Stomach (tissue), 9 donors: ENCODE measurements around the gene SF3B2. TPM values are rescaled to one million over a fixed set of nuclear protein-coding genes. Genes with fewer than 3 reads are reported as not detected.

Source experiments
- DNase-seq, 2 donors: peaks; one replicate each; pipeline versions ENCODE4 v3.0.0 to v3.0.0-alpha.2; 2013 to 2019
- H3K27ac ChIP-seq, 5 donors: fragments of 200-600 bp in 4 of 5; sonication (generic) in 4 of 5; one replicate each; pipeline ENCODE4 v1.5.1; 2013 to 2019; ENCODE audit warnings: mild to moderate bottlenecking in 1 of 5, moderate library complexity in 1 of 5
- H3K27me3 ChIP-seq, 3 donors: fragments of 200-600 bp; sonication (generic); one replicate each; pipeline ENCODE4 v1.5.1; 2017 to 2019; ENCODE audit warnings: mixed run types in 1 of 3
- H3K36me3 ChIP-seq, 4 donors: fragments of 200-600 bp; sonication (generic); 1 replicate in 3 of 4; 2 replicates in 1 of 4; pipeline ENCODE4 v1.5.1; 2016 to 2019
- H3K4me1 ChIP-seq, 4 donors: fragments of 200-600 bp; sonication (generic); one replicate each; pipeline ENCODE4 v1.5.1; 2016 to 2019
- H3K4me3 ChIP-seq, 4 donors: fragments of 200-600 bp; sonication (generic) in 3 of 4; one replicate each; pipeline ENCODE4 v1.5.1; 2016 to 2019; ENCODE audit warnings: mild to moderate bottlenecking in 1 of 4
- H3K9me3 ChIP-seq, 4 donors: fragments of 200-600 bp; sonication (generic); one replicate each; pipeline ENCODE4 v1.5.1; 2016 to 2019
- EP300 ChIP-seq: sonication (generic); formaldehyde crosslinking; IDR thresholded peaks from one replicate; pipeline ENCODE4 v1.6.1; 2017; ENCODE audit warnings: antibody characterized with exemption
- POLR2A ChIP-seq, 4 donors: fragments of 450-650 bp; IDR thresholded peaks; one replicate each; pipeline ENCODE4 v1.6.1; 2016; ENCODE audit warnings: antibody characterized with exemption in 4 of 4, control low read depth in 2 of 4, mild to moderate bottlenecking in 1 of 4, moderate library complexity in 1 of 4
- POLR2AphosphoS5 ChIP-seq, 3 donors: sonication (generic); formaldehyde crosslinking; IDR thresholded peaks; one replicate each; pipeline ENCODE4 v1.6.1; 2016; ENCODE audit warnings: antibody characterized with exemption in 3 of 3
- WGBS, 5 donors: extraction: QIAGEN DNeasy Blood & Tissue Kit in 3 of 5; methylation state at CpG; one replicate each; pipeline versions ENCODE4 v1.1.5 to v1.1.7; 2013 to 2018; 5-methylcytosine and 5-hydroxymethylcytosine counted together
- intact Hi-C: fragments of 100-400 bp; cut with DNase I; formaldehyde crosslinking; loops from one replicate; pipeline ENCODE4 v1.15.1; 2023; ENCODE audit warnings: low total_unique reads
- polyA plus RNA-seq, 3 donors: library from polyadenylated mRNA; stranded (reverse); fragments of 200-250 nt; gene quantifications; one replicate each; pipeline ENCODE4 v1.2.3, GENCODE V29; 2013
- total RNA-seq, 5 donors: library from RNA; depleted of rRNA; stranded (reverse); fragments of >200 nt; gene quantifications; one replicate each; pipeline versions ENCODE4 v1.1.0 to v1.2.3, GENCODE V29; 2014 to 2016
- TF ChIP-seq, protein P1 (sequence below), 7 experiments: fragments of 450-650 bp in 4 of 7; fragments of 200-600 bp in 3 of 7; sonication (generic) in 3 of 7; IDR thresholded peaks; one replicate each; pipeline ENCODE4 v1.5.1; 2016 to 2019; ENCODE audit warnings: antibody characterized with exemption in 7 of 7, control low read depth in 2 of 7, mild to moderate bottlenecking in 1 of 7
- donor health status: healthy with polysubstance abuse.
- donor health status: Bipolar disorder and iron deficiency.
- donor health status: healthy.

SF3B2 gene
- total and polyA plus RNA-seq, 8 donors = 52.7 to 366 (median 108) TPM

DNA sequence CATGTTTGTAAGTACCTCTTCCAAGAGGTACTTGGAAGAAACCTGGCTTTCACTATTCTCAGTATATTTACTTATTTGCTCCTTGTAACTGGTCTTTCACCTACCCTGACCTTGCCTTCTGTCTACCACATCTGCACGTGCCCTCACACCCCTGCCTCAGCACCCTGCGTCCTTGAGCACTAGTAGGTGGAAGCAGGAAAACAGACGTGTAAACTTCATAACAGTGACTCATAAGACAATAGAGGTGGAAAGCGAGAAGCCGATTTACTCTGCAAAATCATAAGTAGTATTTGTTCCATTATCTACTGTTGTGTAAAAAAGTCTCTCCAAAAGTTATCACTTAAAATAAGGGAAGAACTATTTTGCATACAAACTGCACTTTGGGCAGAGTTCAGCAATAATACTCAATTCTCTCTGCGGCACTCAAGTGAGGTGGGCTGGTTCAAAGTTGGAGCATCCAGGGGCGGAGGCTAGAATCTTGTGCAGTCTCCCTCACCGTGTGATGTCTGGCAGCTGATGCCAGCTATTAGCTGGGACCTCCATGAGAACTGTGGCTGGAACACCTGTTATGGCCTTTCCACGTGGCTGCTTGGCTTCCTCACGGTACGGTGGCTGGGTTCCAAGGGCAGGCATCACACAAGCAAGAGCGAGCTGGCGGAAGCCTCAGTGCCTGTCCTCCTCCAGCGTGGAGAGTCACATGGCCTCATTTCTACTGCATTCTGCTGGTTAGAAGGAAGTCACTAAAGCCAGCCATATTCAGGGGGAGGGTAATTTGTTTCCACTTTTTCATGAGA, 48.3 kb downstream of the SF3B2 start:
- H3K27ac ChIP-seq = peak overlapping the region in 4 of 5 donors; percentile 27 to 59 (median 32)
- H3K36me3 ChIP-seq = no peaks in the 10 kb centered on the region
- peaks cover 0 to 37% (median 11%) of the 10 kb centered on the region in 4 donors for H3K4me1 ChIP-seq
- no peak for TF ChIP-seq POLR2A (IDR thresholded peaks at IDR 0.05)
- peak in 1 of 3 donors; percentile 45 for TF ChIP-seq POLR2AphosphoS5 (IDR thresholded peaks at IDR 0.05)
- peak; percentile 82 for DNase-seq
- H3K4me3 ChIP-seq = no peak overlapping the region
- H3K27me3 ChIP-seq = no peaks in the 10 kb centered on the region
- WGBS, 5 donors = 16 to 31% (median 17%) methylated on average over 14 of the region's 14 CpGs
- intact Hi-C loops = no loop called here
- no peaks in the 10 kb centered on the region for H3K9me3 ChIP-seq

DNA sequence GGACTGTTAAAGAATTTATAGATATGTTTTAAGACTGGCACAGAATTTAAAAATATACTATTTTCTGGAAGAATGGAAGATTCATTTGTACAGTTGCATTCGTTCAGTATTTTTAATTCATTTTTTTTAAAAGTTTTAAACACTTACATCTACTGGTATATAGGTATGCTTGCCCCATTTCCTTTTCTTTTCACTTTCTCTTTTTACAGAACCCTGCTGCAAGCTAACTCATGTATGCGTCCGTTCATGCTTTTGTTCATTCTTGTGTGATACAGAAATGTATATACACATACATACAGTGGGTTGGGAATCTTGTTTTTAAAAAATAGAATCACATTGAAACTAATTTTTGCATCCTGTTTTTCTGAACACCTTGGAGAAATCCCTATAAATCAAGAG, 48.9 kb downstream of the SF3B2 start:
- Histone ChIP-seq H3K4me1 (peaks cover 0 to 37% (median 11%) of the 10 kb centered on the region in 4 donors), H3K4me3 (no peak overlapping the region), H3K9me3 (no peaks in the 10 kb centered on the region), H3K36me3 (peaks cover 0 to 3% (median 0%) of the 10 kb centered on the region in 4 donors), H3K27me3 (no peaks in the 10 kb centered on the region), H3K27ac (peak overlapping the region in 1 of 5 donors; percentile 59)
- WGBS, 5 donors = 60 to 74% (median 69%) methylated on average over 3 of the region's 3 CpGs
- DNase-seq = no peak
- intact Hi-C loops = no loop called here
- TF ChIP-seq EP300 = no peak
- TF ChIP-seq POLR2AphosphoS5 (IDR thresholded peaks at IDR 0.05) = no peak
- TF ChIP-seq POLR2A (IDR thresholded peaks at IDR 0.05) = no peak
- TF ChIP-seq, protein P1, sequence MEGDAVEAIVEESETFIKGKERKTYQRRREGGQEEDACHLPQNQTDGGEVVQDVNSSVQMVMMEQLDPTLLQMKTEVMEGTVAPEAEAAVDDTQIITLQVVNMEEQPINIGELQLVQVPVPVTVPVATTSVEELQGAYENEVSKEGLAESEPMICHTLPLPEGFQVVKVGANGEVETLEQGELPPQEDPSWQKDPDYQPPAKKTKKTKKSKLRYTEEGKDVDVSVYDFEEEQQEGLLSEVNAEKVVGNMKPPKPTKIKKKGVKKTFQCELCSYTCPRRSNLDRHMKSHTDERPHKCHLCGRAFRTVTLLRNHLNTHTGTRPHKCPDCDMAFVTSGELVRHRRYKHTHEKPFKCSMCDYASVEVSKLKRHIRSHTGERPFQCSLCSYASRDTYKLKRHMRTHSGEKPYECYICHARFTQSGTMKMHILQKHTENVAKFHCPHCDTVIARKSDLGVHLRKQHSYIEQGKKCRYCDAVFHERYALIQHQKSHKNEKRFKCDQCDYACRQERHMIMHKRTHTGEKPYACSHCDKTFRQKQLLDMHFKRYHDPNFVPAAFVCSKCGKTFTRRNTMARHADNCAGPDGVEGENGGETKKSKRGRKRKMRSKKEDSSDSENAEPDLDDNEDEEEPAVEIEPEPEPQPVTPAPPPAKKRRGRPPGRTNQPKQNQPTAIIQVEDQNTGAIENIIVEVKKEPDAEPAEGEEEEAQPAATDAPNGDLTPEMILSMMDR (IDR thresholded peaks at IDR 0.05) = no peak

DNA sequence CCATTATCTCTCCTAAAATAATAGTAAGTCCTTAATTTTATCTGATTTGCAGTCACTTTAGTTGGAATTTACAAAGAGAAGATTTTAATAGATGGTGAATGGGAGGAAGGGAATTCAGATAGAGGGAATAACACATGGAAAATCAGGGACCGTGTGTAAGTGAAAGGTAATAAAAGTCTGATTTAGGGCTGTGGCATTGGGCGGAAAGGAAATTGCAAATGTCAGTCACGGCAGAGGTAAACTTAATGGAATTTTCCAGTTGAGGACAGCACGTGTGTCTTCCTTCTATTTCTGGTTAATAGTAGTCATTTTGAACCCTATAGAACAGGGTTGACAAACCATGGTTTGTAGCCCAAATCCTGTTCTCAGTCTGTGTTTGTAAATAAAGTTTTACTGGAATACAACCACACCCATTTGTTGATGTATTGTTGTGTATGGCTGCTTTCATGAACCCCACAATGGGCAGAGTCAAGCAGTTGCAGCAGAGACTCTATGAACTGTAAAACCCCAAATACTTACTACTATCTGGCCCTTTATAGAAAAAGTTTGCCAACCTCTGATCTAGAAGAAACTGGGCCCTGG, 52.0 kb downstream of the SF3B2 start:
- Histone ChIP-seq H3K9me3 (no peaks in the 10 kb centered on the region), H3K36me3 (peaks cover 0 to 5% (median 0%) of the 10 kb centered on the region in 4 donors), H3K27ac (no peak overlapping the region), H3K27me3 (no peaks in the 10 kb centered on the region), H3K4me3 (no peak overlapping the region), H3K4me1 (peaks cover 0 to 51% (median 13%) of the 10 kb centered on the region in 4 donors)
- DNase-seq = no peak
- intact Hi-C loops = no loop called here
- TF ChIP-seq POLR2A (IDR thresholded peaks at IDR 0.05) (no peak), EP300 (no peak), POLR2AphosphoS5 (IDR thresholded peaks at IDR 0.05) (no peak)
- TF ChIP-seq, protein P1 (IDR thresholded peaks at IDR 0.05) = no peak
- 86 to 93% (median 88%) methylated on average over 4 of the region's 4 CpGs for WGBS, 5 donors

DNA sequence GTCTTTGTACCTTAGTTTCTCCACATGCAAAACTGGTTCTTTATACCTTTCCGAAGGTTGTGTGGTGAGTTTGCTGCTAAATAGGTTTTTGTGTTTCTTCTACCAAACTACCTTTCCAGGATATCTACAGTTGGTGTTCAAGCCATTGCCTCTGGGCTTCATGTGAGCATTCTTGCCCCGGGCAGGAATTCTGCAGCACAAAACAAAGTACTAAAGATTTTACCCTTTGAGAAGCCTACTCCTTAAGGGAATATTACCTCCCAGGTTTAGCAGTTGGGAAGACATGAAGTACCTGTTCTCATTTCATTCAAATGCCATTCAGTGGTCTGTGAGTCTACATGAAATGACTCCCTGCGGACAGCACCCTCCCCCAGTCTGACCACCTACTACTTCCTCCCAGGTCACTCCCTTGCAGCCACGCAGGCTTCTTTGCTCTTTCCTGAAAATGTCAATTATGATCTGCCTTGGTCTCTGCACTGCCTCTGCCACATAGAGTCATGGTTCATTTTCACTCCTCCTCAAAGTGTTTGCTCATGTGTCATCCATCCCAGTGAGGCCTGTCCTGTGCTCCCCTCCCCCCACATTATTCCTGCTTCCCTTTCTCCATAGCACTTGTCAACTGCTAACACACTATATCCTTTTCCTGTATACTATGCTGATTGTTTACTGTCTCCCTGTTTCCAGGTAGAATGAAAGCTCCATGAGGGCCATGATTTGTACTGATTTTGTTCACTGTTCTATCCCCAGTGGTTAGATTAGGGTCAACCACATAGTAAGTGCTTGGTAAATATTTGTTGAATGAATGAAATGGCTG, 54.8 kb downstream of the SF3B2 start:
- H3K9me3 ChIP-seq = no peaks in the 10 kb centered on the region

More for the DNA sequence above, 54.8 kb downstream of the SF3B2 start:
- Histone ChIP-seq H3K36me3 (peaks cover 0 to 5% (median 0%) of the 10 kb centered on the region in 4 donors), H3K27me3 (no peaks in the 10 kb centered on the region), H3K4me3 (no peak overlapping the region), H3K4me1 (peaks cover 3 to 53% (median 14%) of the 10 kb centered on the region in 4 donors), H3K27ac (no peak overlapping the region)
- TF ChIP-seq POLR2AphosphoS5 (IDR thresholded peaks at IDR 0.05) (no peak), EP300 (no peak), POLR2A (IDR thresholded peaks at IDR 0.05) (no peak)
- TF ChIP-seq, protein P1 (IDR thresholded peaks at IDR 0.05) = no peak
- WGBS, 5 donors = 80 to 88% (median 86%) methylated on average over 4 of the region's 4 CpGs
- intact Hi-C loops = no loop called here
- no peak for DNase-seq
